DMS 273 treated with DMSO at 0.1 percent for 48 hours (cell line): ENCODE results near the gene KLF5.

ENCODE experiments used
- DNase-seq: peaks from one replicate; lab custom pipeline; 2025; lab: John Stamatoyannopoulos, UW

Gene KLF5

DNA sequence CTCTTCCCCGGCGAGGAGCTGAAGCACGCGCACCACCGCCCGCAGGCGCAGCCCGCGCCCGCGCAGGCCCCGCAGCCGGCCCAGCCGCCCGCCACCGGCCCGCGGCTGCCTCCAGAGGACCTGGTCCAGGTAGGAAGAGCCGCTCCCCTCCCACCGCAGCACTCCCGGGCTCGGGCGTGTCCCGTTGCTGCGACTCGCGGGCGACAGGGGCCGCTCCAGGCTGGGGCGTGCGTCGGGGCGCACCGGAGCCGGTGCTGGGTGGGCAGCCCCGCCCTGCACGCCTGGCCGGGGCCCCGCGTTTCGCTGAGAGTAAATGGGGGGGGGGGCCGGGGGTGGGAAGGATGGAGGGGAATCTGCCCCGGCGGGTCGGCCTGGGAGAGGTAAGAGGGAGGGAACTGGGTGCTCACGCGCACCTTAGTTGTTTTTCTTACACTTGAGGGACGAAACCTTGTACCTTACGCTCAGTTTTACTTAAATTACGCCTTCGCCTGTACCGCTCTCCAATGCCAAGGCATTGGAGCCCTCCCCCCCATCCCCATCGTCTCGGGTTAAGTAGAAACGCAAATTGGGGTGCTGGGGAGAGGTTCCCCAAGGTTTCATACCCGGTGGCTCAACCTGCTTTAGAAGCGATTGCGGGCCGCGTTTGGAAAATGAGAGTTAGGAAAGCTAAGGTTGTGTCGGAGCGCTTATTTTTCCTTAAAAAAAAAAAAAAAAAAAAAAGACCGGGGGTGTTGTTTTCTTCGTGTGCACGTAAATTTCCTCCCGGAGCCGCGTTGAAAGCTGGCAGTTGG is 850 bp downstream of the KLF5 start:
- DNase-seq, result no peak

DNA sequence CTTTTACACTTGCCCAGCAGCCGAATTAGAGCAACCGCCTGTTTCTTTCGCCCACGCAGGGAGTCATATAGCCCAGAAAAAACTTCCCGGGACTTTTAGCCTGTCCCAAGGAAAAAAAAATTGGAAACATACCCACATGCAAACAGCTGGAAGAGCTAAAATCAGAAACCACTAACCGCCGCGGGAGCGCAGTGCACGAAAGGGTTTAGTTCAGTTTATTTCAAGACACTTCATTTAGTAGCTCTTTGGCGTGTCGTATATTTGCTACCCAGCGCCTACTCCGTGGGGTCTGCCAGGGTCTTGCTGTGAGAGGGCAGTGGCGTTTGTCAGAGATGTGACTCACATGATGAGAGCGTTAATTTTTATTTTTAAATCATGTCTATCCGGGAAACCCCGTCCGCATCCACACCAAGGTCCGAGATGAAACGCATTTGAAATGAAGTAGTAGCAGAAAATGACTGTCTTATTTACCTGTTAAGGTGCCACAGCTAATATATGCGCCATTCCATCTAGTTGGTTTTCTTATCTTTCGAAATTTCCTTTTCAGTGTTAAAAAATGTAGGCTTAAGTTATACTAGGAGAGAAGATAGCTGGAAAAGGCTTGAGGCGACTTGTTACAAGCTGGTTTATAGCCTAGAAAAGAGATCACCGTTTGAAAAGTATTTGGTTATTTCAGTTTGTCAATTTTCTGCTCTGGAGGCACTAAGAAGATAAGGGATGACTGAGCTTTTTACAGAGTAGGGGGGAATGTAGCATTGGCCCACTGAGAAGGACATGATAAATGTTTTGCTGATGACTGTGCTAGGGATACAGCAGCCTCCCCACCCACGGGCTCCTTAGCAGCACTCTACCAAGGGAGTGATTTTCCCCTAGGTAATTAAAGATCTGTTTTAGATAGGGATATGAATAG is 1.7 kb downstream of the KLF5 start:
- DNase-seq, result peak; percentile 2

DNA sequence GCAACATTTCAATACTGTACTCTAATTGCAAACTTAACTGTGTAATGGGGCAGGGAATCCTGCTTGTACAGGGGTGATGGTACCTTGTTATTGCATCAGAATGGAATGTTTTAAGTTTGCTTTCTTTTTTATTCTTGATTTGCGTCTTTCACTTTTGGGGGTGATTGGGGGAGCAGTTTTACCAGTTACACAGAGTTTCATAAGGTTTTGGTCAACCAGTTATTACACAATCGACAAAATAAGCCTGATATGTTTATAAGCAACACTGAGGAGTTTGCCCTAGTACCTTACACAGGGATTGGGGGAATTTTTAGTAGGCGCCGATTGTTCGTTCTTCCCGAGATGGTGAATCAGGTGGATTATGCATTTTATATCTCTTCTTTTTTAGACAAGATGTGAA is 2.7 kb downstream of the KLF5 start:
- DNase-seq, result no peak

DNA sequence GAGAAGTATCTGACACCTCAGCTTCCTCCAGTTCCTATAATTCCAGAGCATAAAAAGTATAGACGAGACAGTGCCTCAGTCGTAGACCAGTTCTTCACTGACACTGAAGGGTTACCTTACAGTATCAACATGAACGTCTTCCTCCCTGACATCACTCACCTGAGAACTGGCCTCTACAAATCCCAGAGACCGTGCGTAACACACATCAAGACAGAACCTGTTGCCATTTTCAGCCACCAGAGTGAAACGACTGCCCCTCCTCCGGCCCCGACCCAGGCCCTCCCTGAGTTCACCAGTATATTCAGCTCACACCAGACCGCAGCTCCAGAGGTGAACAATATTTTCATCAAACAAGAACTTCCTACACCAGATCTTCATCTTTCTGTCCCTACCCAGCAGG is 3.1 kb downstream of the KLF5 start:
- no peak for DNase-seq

DNA sequence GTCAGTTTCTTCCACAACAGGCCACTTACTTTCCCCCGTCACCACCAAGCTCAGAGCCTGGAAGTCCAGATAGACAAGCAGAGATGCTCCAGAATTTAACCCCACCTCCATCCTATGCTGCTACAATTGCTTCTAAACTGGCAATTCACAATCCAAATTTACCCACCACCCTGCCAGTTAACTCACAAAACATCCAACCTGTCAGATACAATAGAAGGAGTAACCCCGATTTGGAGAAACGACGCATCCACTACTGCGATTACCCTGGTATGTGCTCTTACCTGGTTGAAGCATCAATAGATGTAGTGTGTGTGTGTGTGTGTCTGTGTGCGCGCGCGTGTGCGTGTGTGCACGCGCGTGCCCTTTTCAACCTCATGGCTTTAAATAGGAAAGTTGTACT is 3.7 kb downstream of the KLF5 start:
- DNase-seq, result no peak

DNA sequence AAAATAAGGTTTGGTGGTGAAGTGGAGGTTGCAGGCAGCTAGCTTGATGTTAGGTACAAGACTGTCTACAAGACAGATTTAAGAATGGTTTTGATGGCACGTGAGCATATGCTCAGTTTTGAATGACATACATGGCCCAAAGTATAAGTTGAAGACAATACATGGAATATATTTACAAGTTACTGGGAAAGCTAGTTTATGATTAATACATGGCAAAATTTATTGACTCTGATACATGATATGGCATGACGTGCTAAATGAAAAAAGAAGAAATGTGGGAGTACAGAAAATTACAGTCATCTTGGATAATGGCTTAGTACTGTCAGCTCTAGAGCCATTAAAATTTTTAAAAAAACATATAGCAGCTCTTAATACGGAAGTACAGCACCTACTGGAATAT is 4.4 kb downstream of the KLF5 start:
- DNase-seq, result no peak

DNA sequence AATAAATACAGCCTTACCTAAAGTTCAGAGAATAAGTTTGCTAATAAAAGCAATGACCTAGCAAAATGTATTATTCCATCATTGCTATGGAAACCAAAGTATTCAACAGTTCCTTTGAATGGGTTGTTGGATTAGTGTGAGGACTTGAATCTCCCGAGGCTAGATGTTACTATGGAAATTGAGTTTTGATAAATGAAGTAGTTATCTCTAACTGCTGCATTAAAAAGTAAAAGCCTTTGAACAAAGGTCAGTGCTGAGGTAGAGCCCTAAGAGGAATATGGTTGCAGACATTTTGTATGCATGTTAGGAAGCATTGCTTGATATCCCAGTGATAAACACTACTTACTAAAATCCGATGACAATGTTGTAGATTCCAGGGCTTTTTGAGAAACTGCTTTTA is 6.2 kb downstream of the KLF5 start:
- DNase-seq, result no peak

DNA sequence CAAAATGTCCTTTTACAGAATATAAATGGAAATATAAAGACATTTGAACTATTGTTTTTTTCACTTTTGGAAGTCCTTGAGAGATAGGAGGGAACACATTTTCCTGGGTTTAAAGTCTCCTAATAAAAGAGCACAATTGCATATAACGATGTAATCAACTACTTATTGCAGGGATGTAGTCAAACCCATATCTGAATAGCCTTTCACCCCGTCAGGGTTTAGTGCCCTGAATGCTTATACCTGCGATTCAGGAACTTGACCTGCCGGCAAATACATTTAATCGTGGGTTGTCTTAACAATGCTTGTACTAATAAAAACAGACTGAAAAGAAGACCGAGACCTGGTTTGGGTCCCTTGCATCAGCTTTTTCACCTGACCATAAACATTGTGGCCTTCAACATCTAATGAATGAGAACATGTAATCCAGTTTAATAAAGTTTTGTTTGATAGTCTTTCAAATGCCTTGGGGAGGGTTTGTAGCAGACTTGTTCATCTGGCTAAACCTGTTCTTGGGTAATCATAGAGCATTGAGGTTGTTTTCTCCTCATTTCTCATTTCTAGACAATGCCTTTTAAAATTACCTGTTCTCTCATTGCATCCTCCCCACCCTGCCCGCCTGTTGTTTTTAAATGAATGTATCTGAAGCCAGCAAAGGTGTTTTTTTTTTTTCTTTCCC is 7.0 kb downstream of the KLF5 start:
- no peak for DNase-seq

DNA sequence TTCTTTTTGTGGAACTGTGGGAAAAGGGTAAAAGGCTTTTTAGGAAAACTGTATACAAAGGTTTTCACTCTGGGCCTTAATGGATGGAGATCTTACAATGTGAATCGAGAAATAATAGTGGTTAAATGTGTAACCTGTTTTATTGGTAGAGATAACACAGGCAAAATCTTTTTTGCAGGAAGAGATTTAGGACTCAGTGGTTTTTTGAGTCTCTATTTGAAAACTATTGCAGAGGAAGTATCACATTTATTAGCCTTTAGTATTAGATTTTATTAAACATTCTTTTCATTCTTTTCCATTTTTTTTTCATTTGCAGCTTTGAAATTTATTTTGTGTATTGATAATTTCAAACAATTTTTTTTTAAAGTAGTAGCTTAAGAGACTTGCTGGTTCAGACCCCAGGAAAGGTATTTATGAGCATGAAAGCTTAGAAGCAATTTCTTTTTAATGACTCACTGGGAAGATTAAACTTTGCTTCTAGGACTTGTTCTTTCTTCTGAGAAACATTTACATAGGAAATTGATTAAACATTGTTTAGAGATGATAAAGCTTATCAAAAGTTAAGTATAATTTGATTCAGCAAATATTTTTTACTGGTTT is 10.5 kb downstream of the KLF5 start:
- no peak for DNase-seq

DNA sequence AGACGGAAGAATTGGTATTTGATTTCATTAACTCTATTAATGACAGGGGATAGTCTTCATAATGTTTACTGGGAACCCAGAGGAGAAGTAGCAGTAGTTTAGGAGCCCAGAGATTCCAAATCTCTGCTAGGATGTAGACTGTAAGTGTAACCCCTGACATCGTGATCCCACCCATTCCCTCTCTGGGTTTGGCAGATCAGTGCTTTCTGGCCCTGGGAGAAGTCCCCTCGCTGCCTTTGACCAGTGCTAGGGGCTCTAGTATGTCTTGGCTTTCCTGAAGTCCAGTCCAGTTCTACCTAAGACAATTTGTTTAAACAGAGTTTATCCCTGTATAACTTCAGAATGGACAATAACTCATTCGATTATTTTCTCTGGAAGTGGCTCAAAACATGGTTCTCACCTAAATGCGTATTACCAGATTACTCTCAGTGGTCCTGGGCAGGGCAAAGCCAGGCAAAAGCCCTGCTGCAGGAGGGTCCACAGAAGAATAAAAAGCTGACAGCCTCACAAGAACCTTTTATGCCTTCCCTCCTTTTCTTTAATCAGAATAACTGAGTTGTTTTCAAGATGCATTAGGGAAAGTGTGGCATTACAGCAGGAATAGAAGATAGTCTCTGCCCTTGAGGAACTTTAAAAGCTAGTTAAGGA is 11.8 kb downstream of the KLF5 start:
- no peak for DNase-seq

DNA sequence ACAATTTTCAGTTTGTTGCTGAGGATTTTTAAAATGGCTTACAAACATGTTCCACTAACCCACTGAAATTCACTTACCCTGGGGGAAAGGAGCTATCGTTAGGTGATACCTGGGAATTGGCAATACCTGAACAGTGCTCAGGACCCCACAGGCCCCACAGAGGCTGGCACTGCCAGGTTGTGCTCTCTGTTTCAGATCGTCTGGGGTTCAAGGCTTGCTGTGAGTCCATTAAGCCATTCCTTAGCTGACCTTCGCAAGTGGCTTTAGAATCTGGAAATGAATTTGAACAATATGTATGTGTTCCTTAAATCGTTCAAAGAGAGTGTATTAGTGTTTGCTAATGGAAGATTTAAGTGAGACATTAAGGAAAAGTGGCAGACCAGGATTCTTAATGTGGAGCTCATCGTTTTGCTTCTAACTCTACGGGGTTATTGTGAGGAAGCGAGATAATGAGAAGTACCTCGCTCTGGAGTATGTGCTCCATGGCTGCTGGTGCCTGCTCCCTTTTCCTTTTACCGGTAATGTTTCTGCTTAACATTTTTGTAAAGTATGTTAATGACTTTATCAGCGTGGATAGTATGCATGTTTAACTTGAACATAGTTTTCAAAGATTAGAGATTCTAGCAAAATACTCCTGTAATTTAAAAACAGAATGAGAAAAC is 13.6 kb downstream of the KLF5 start:
- no peak for DNase-seq

DNA sequence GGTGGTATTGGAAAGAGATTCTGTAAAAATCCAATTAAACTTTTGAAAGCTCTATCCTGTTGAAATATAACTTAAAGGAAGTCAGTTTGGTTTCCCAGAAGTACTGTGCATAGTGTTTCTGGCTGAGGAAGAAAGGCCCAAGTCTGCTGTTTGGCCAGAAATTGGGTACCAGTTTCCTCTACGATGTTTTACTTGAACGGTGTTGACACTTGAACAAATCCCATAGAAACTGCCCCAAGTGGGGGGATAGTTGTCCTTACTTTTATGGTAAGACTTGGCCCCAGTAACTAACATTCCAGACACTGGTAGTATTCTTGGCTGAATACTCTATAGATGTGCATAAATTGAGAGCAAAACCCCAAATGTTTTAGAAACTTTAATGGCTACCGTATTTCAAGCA is 14.2 kb downstream of the KLF5 start:
- no peak for DNase-seq

DNA sequence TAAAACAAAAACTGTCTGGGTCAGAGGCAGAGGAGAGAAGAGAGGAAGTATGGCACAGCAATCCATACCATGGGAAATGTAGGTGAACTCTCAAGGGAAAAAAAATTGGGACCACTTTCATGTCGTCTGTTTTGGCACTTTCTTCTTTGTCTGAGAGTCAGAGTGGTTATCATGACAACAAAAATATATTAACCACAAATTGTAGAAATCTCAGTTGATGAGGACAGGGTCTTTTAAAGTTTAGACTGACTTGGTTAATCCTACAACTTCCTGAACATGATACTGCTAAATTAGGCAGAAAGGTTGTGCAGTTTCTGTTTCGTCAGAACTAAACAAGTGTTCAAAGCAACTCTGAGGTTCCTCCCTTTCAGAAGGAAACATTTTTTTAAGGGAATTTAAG is 15.2 kb downstream of the KLF5 start:
- DNase-seq, result no peak

DNA sequence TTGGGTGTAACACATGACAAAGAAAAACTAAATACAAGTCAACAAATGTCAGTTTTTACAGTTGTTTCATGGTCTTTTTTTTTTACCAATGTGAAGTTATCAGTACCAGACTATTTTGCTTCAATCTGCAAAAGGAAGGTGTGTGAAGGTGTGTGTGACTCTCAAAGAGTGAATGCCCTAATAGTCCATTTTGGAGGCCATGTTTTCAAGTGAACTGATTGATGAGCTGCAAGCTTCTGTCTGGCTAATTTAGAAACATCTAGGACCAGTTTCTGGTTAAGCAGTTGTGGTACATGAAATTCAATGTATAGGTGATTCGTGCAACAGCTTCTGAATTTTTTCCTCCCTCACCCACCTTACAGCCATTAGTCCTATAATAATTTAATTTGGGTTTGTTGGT is 16.1 kb downstream of the KLF5 start:
- DNase-seq, result no peak

DNA sequence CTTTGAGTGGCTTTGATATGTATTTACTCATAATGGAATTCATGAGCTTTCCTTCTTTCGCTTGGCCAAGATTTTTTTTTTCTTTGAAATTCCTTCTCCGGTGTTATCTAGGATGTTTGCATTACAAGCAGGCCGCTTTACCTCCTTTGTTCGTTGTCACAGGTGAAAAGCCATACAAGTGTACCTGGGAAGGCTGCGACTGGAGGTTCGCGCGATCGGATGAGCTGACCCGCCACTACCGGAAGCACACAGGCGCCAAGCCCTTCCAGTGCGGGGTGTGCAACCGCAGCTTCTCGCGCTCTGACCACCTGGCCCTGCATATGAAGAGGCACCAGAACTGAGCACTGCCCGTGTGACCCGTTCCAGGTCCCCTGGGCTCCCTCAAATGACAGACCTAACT is 16.7 kb downstream of the KLF5 start:
- DNase-seq, result no peak

DNA sequence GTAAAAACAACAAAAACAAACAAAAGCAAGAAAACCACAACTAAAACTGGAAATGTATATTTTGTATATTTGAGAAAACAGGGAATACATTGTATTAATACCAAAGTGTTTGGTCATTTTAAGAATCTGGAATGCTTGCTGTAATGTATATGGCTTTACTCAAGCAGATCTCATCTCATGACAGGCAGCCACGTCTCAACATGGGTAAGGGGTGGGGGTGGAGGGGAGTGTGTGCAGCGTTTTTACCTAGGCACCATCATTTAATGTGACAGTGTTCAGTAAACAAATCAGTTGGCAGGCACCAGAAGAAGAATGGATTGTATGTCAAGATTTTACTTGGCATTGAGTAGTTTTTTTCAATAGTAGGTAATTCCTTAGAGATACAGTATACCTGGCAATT is 17.1 kb downstream of the KLF5 start:
- DNase-seq, result no peak

DNA sequence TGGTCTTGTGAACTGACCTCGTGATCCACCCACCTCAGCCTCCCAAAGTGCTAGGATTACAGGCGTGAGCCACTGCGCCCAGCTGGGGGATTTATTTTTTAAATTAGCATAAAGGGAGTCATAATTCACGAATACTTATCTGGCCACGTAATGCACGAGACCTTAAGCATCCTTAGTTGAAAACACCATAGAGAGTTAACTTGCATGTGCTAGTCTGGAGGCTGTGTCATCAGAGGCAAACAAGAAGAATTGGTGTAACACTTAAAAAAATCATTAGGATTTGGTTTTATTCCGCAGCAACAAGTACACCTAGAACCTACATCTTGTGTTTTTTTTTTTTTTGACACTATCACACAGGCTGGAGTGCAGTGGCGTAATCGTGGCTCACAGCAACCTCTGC is 19.1 kb downstream of the KLF5 start:
- DNase-seq, result no peak

DNA sequence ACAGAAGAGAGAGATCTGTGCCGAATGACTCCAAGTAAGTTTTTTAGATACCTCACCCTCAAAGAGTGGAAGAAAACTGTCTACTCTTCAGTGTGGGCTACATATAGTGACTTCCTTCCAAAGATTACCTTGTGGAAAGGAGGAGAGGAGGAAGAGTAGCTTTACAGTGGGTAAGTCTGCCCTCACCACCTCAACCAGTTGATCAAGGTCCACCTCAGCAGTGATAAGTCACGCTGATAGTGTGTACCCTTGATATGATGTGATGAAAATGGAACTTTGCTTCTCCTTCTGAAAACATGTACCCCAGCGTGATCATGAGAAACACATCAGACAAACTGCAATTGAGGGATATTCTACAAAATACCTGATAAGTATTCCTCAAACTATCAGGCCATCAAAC is 20.6 kb downstream of the KLF5 start:
- DNase-seq, result no peak

DNA sequence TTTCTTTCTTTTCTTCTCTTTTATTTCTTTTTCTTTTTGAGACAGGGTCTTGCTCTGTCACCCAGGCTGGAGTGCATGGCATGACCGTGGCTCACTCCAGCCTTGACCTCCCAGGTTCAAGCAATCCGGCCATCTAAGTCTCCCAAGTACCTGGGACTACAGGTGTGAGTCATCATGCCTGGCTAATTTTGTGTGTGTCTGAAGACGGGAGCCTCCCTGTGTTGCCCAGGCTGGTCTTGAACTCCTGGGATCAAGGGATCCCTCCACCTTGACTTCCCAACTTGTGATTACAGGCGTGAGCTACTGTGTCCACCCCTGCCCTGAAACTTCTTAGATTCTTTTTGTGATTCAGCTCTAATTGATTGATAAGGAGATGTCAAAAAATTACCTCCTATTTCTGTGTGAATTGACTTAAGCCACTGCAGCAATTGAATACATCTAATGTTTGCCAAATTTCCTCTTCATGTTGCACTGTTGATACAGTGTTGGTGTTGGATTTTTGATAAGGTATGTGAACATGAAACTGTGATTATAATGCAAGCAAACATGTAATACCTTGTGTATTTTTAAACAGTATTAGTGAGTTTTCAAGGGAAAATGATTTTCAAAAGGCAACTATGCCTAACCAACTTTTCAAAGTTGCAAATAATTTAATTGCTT is 22.6 kb downstream of the KLF5 start:
- DNase-seq, result no peak

DNA sequence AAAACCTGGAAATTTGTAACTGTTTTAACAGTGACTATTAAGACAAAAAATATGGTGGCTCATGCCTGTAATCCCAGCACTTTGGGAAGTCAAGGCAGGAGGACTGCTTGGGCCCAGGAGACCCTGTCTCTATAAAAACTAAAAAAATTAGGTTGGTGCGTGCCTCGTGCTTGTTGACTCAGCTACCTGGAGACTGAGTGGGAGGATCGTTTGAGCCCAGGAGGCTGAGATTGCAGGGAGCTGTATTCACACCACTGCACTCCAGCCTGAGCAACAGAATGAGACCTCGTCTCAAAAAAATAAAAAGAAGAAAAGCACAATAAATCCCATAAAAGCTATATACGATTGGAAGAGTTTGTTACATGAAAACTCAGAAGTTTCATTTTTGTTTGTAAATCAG is 23.7 kb downstream of the KLF5 start:
- DNase-seq, result no peak

DNA sequence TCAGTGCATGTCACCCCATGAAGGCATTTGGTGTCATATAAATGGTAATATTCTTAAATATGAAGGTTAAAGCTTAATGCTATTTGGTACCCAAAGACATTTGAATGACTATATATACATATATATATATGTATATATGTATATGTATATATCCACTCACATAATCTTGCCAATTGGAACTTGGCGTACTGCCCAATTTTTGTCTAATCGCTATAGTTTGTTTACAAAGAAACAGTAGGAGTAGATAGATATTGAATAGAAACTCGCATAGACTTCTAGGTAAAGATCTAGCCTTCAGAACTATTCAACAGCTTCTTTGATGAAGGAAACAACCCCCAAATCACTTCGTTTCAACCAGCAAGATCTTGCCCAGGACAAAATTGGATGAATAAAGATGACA is 24.1 kb downstream of the KLF5 start:
- no peak for DNase-seq
